CD4-positive, alpha-beta T cell (primary cell): ENCODE measurements around the gene ABLIM2. TPM values are rescaled to one million over a fixed set of nuclear protein-coding genes. Genes with fewer than 3 reads are reported as not detected.

Experiments used
- ATAC-seq: fragments of 200-7000 bp; cut with Tn5 transposase; one replicate; pipeline ENCODE4 v1.10.0; 2022; ENCODE audit warnings: mild to moderate bottlenecking; ENCODE audit not compliant: poor library complexity
- CTCF ChIA-PET: fragments of 350-600 bp; sonication (Branson Sonifier 250); formaldehyde crosslinking; loops from one replicate; lab custom pipeline; 2021; ENCODE audit warnings: antibody characterized with exemption, inconsistent platforms; lab: Charles Lee
- POLR2A ChIA-PET: fragments of 350-600 bp; sonication (Branson Sonifier 250); formaldehyde crosslinking; loops from one replicate; lab custom pipeline; 2021; ENCODE audit warnings: antibody characterized with exemption, inconsistent platforms; lab: Charles Lee
- DNase-seq, 14 experiments: peaks; one replicate each; pipeline ENCODE4 v3.0.0-alpha.2; 2013 to 2020; ENCODE audit warnings: mixed read lengths in 2 of 14
- H3K27ac ChIP-seq, 2 donors: one replicate each; pipeline versions ENCODE4 v1.5.1 to v1.7.0; 2013; ENCODE audit warnings: low read length in 2 of 2, low read depth in 1 of 2, mild to moderate bottlenecking in 1 of 2
- H3K27me3 ChIP-seq, 2 experiments: 1 replicate in 1 of 2; 2 replicates in 1 of 2; pipeline versions ENCODE4 v1.6.1 to v1.7.0; 2013; ENCODE audit warnings: low read length in 2 of 2, control low read depth in 1 of 2, mild to moderate bottlenecking in 1 of 2, moderate library complexity in 1 of 2; ENCODE audit not compliant: insufficient read depth in 2 of 2, control insufficient read depth in 1 of 2
- H3K36me3 ChIP-seq: one replicate; pipeline ENCODE4 v1.6.1; 2013; ENCODE audit warnings: low read length, control low read depth; ENCODE audit not compliant: insufficient read depth
- H3K4me1 ChIP-seq: one replicate; pipeline ENCODE4 v1.6.1; 2013; ENCODE audit warnings: low read length, control low read depth; ENCODE audit not compliant: insufficient read depth
- H3K4me3 ChIP-seq: one replicate; pipeline ENCODE4 v1.5.1; 2013; ENCODE audit warnings: mild to moderate bottlenecking, low read length, moderate library complexity
- H3K9me3 ChIP-seq, 2 experiments: 1 replicate in 1 of 2; 2 replicates in 1 of 2; pipeline versions ENCODE4 v1.6.1 to v1.7.0; 2013; ENCODE audit warnings: low read length in 2 of 2, mild to moderate bottlenecking in 2 of 2, control low read depth in 1 of 2, moderate library complexity in 1 of 2; ENCODE audit not compliant: control insufficient read depth in 1 of 2, insufficient read depth in 1 of 2
- H3K27ac Mint-ChIP-seq: one replicate; pipeline ENCODE4 v1.8.0; 2020; ENCODE audit warnings: mixed read lengths
- H3K27me3 Mint-ChIP-seq: one replicate; pipeline ENCODE4 v1.8.0; 2021; ENCODE audit warnings: mixed read lengths
- H3K36me3 Mint-ChIP-seq: one replicate; pipeline ENCODE4 v1.8.0; 2021; ENCODE audit warnings: low read depth, mixed read lengths
- H3K4me1 Mint-ChIP-seq: one replicate; pipeline ENCODE4 v1.8.0; 2021; ENCODE audit warnings: low read depth, mixed read lengths
- H3K4me3 Mint-ChIP-seq: one replicate; pipeline ENCODE4 v1.8.0; 2020; ENCODE audit warnings: mild to moderate bottlenecking, mixed read lengths
- H3K9me3 Mint-ChIP-seq: one replicate; pipeline ENCODE4 v1.8.0; 2020; ENCODE audit warnings: mixed read lengths
- intact Hi-C, 2 experiments: fragments of 100-400 bp; cut with DNase I in 1 of 2; cut with micrococcal nuclease in 1 of 2; formaldehyde crosslinking; loops; one replicate each; pipeline versions ENCODE4 v1.15.1 to v1.9.0; 2023 to 2025; cut with DNase I, micrococcal nuclease
- total RNA-seq, 174 experiments: library from RNA in 2 of 174; stranded (reverse) in 2 of 174; gene quantifications; one replicate each; pipeline ENCODE4 v1.2.3 and lab custom pipeline; 2021 to 2026
- TF ChIP-seq, protein P1 (sequence below): fragments of 200-600 bp; IDR thresholded peaks from one replicate; pipeline ENCODE4 v1.8.0; 2022; ENCODE audit warnings: antibody characterized with exemption, mild to moderate bottlenecking

The ABLIM2 gene
- total RNA-seq, 2 experiments from 2014 or later: 2.5 to 2.7 TPM

DNA sequence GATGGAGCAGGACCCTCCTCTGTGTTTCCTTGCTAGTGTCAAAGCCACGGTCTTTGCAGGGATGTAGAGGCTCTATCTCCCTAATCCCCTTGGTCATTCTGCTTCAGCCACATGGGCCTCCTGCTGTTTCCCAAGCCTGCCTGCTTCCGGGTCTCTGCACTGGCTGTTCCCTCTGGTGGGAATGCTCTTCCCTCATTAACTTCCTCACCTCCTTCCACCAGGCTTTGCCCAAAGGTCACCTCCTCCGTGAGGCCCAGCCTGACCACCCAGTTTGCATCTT, 56.6 kb downstream of the ABLIM2 start:
- peaks cover 0 to 10% of the 10 kb centered on the region in 2 experiments for H3K9me3 ChIP-seq
- intact Hi-C loops: no loop called here
- H3K4me3 ChIP-seq: no peak overlapping the region
- Mint-ChIP-seq H3K9me3 (no peaks in the 10 kb centered on the region), H3K36me3 (no peaks in the 10 kb centered on the region), H3K4me1 (no peaks in the 10 kb centered on the region), H3K4me3 (no peak overlapping the region), H3K27me3 (no peaks in the 10 kb centered on the region), H3K27ac (no peak overlapping the region)
- POLR2A ChIA-PET: no interaction called here
- no peaks in the 10 kb centered on the region for H3K36me3 ChIP-seq
- no peak for ATAC-seq
- CTCF ChIA-PET: no interaction called here
- H3K27ac ChIP-seq: no peak overlapping the region
- TF ChIP-seq, protein P1, sequence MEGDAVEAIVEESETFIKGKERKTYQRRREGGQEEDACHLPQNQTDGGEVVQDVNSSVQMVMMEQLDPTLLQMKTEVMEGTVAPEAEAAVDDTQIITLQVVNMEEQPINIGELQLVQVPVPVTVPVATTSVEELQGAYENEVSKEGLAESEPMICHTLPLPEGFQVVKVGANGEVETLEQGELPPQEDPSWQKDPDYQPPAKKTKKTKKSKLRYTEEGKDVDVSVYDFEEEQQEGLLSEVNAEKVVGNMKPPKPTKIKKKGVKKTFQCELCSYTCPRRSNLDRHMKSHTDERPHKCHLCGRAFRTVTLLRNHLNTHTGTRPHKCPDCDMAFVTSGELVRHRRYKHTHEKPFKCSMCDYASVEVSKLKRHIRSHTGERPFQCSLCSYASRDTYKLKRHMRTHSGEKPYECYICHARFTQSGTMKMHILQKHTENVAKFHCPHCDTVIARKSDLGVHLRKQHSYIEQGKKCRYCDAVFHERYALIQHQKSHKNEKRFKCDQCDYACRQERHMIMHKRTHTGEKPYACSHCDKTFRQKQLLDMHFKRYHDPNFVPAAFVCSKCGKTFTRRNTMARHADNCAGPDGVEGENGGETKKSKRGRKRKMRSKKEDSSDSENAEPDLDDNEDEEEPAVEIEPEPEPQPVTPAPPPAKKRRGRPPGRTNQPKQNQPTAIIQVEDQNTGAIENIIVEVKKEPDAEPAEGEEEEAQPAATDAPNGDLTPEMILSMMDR: no peak
- H3K27me3 ChIP-seq: no peaks in the 10 kb centered on the region
- H3K4me1 ChIP-seq: no peaks in the 10 kb centered on the region
- no peak for DNase-seq

- Histone ChIP-seq H3K9me3 (peaks cover 0 to 15% of the 10 kb centered on the region in 2 experiments), H3K36me3 (no peaks in the 10 kb centered on the region), H3K27me3 (no peaks in the 10 kb centered on the region), H3K27ac (no peak overlapping the region), H3K4me3 (no peak overlapping the region), H3K4me1 (no peaks in the 10 kb centered on the region)
- H3K4me3 Mint-ChIP-seq: no peak overlapping the region
- no peaks in the 10 kb centered on the region for H3K9me3 Mint-ChIP-seq
- POLR2A ChIA-PET: no interaction called here
- DNase-seq (no peak), ATAC-seq (no peak)
- CTCF ChIA-PET: interaction anchor here (0.7 kb wide), 1 partner anchor 683 kb away, joined by 4 read pairs; no protein-coding TSS in a partner anchor
- H3K4me1 Mint-ChIP-seq: no peaks in the 10 kb centered on the region
- intact Hi-C loops: no loop called here
- no peak overlapping the region for H3K27ac Mint-ChIP-seq
- H3K36me3 Mint-ChIP-seq: peaks cover under 1% of the 10 kb centered on the region
- TF ChIP-seq, protein P1: no peak
- H3K27me3 Mint-ChIP-seq: no peaks in the 10 kb centered on the region
Observed at GRCh38 chr4:8101213-8102075, 57.2 kb downstream of the ABLIM2 start.

- ATAC-seq (no peak), DNase-seq (no peak)
- no peaks in the 10 kb centered on the region for H3K36me3 ChIP-seq
- no peak overlapping the region for H3K27ac ChIP-seq
- H3K27ac Mint-ChIP-seq: no peak overlapping the region
- peaks cover 11% of the 10 kb centered on the region for H3K36me3 Mint-ChIP-seq
- H3K4me3 ChIP-seq: no peak overlapping the region
- TF ChIP-seq, protein P1: no peak
- H3K27me3 Mint-ChIP-seq: no peaks in the 10 kb centered on the region
- no peak overlapping the region for H3K4me3 Mint-ChIP-seq
- ChIA-PET POLR2A (no interaction called here), CTCF (no interaction called here)
- no peaks in the 10 kb centered on the region for H3K4me1 ChIP-seq
- peaks cover 2 to 26% of the 10 kb centered on the region in 2 experiments for H3K9me3 ChIP-seq
- no peaks in the 10 kb centered on the region for H3K27me3 ChIP-seq
- H3K9me3 Mint-ChIP-seq: no peaks in the 10 kb centered on the region
- no peaks in the 10 kb centered on the region for H3K4me1 Mint-ChIP-seq
- intact Hi-C loops: no loop called here
Observed at GRCh38 chr4:8099981-8100464, 58.6 kb downstream of the ABLIM2 start.
